ENCODE data around the gene PXN.

PXN gene

GRCh38 chr12:120172053-120172452 is 93.5 kb downstream of the PXN start:
- DNase-seq (ENCODE audit: low read depth): no peak

GRCh38 chr12:120170631-120171030 is 94.9 kb downstream of the PXN start:
- DNase-seq (ENCODE audit: low read depth): no peak

- no peak for DNase-seq (ENCODE audit: low read depth)
Observed at GRCh38 chr12:120169946-120170345, 95.6 kb downstream of the PXN start.

GRCh38 chr12:120168337-120168736 is 97.2 kb downstream of the PXN start:
- DNase-seq (ENCODE audit: low read depth): no peak

- no peak for DNase-seq (ENCODE audit: low read depth)
Observed at GRCh38 chr12:120167529-120168095, 97.9 kb downstream of the PXN start.

GRCh38 chr12:120164293-120164692 is 101.2 kb downstream of the PXN start:
- DNase-seq (ENCODE audit: low read depth): no peak

- no peak for DNase-seq (ENCODE audit: low read depth)
Observed at GRCh38 chr12:120162763-120163162, 102.8 kb downstream of the PXN start.

GRCh38 chr12:120161852-120162251 is 103.7 kb downstream of the PXN start:
- no peak for DNase-seq (ENCODE audit: low read depth)

All from GM04503 (cell line).